Endothelial cell of umbilical vein (primary cell): ENCODE measurements around the gene CAPN5.

Source experiments
- CTCF ChIP-seq, 2 donors: IDR thresholded peaks; 1 replicate in 1 of 2; 2 replicates in 1 of 2; pipeline ENCODE4 v1.5.1; 2011; ENCODE audit warnings: low read length in 2 of 2, mild to moderate bottlenecking in 2 of 2, moderate library complexity in 2 of 2, control low read depth in 1 of 2, inconsistent platforms in 1 of 2, low read depth in 1 of 2; ENCODE audit not compliant: insufficient read depth in 1 of 2; ENCODE audit errors: extremely low read depth in 1 of 2
- EZH2 ChIP-seq: IDR thresholded peaks from 2 replicates; pipeline ENCODE4 v1.6.1; 2012; ENCODE audit warnings: borderline replicate concordance, low read depth, mild to moderate bottlenecking, moderate library complexity, low read length, inconsistent platforms; ENCODE audit not compliant: severe bottlenecking
- JUN ChIP-seq: IDR thresholded peaks from 2 replicates; pipeline ENCODE4 v1.6.1; 2011; ENCODE audit warnings: borderline replicate concordance, low read depth; ENCODE audit not compliant: insufficient read length, insufficient read depth
- MAX ChIP-seq: IDR thresholded peaks from 2 replicates; pipeline ENCODE4 v1.6.1; 2011; ENCODE audit not compliant: insufficient read depth, insufficient read length
- POLR2A ChIP-seq: IDR thresholded peaks from 2 replicates; pipeline ENCODE4 v1.6.1; 2012; ENCODE audit warnings: low read depth, mild to moderate bottlenecking, control low read depth, low read length
- POLR2AphosphoS5 ChIP-seq: IDR thresholded peaks from 2 replicates; pipeline ENCODE4 v1.6.1; 2012; ENCODE audit warnings: low read depth, mild to moderate bottlenecking, control low read depth, low read length, moderate library complexity; ENCODE audit not compliant: insufficient read depth

- TF ChIP-seq POLR2AphosphoS5 (no peak), CTCF (IDR thresholded peaks at IDR 0.05; ENCODE audit: extremely low read depth in 1 of 2, insufficient read depth in 1 of 2, low read depth in 1 of 2, low read length in 2 of 2) (no peak), POLR2A (no peak), MAX (no peak), EZH2 (no peak), JUN (no peak)
Measured at GRCh38 chr11:77121096-77121640, 54.4 kb downstream of the CAPN5 start.
